Kidney epithelial cell (primary cell): ENCODE results near the gene C6orf89. TPM values are rescaled to one million over a fixed set of nuclear protein-coding genes. Genes with fewer than 3 reads are reported as not detected.

ENCODE experiments used
- DNase-seq: peaks from one replicate; pipeline ENCODE4 v3.0.0-alpha.2; 2010; ENCODE audit warnings: low read depth
- H3K27me3 ChIP-seq: 2 replicates; pipeline ENCODE4 v1.6.0; 2011; ENCODE audit warnings: low read length; ENCODE audit not compliant: control insufficient read depth, insufficient read depth
- H3K36me3 ChIP-seq: 2 replicates; pipeline ENCODE4 v1.5.1; 2011; ENCODE audit warnings: low read length; ENCODE audit not compliant: control insufficient read depth, insufficient read depth
- H3K4me3 ChIP-seq: 2 replicates; pipeline ENCODE4 v1.5.1; 2011; ENCODE audit warnings: low read depth, mild to moderate bottlenecking, control low read depth, low read length
- total RNA-seq: library from RNA; depleted of rRNA; stranded (reverse); fragments of >200 nt; gene quantifications from 2 replicates; pipeline ENCODE4 v1.2.3, GENCODE V29; 2015
- TF ChIP-seq, protein P1 (sequence below): IDR thresholded peaks from 2 replicates; pipeline ENCODE4 v1.5.1; 2011; ENCODE audit warnings: mild to moderate bottlenecking, moderate library complexity, low read length, control low read depth, inconsistent platforms; ENCODE audit not compliant: insufficient read depth, poor library complexity, severe bottlenecking

The C6orf89 gene
- total RNA-seq, 1 donor from 2014 or later: 42.5 TPM

- H3K36me3 ChIP-seq: peaks cover 6% of the 10 kb centered on the region
- TF ChIP-seq, protein P1, sequence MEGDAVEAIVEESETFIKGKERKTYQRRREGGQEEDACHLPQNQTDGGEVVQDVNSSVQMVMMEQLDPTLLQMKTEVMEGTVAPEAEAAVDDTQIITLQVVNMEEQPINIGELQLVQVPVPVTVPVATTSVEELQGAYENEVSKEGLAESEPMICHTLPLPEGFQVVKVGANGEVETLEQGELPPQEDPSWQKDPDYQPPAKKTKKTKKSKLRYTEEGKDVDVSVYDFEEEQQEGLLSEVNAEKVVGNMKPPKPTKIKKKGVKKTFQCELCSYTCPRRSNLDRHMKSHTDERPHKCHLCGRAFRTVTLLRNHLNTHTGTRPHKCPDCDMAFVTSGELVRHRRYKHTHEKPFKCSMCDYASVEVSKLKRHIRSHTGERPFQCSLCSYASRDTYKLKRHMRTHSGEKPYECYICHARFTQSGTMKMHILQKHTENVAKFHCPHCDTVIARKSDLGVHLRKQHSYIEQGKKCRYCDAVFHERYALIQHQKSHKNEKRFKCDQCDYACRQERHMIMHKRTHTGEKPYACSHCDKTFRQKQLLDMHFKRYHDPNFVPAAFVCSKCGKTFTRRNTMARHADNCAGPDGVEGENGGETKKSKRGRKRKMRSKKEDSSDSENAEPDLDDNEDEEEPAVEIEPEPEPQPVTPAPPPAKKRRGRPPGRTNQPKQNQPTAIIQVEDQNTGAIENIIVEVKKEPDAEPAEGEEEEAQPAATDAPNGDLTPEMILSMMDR: no peak
Measured at GRCh38 chr6:36973190-36973589, 87.4 kb downstream of the C6orf89 start.

GRCh38 chr6:36973647-36974046, 87.9 kb downstream of the C6orf89 start:
- Histone ChIP-seq H3K27me3 (no peaks in the 10 kb centered on the region), H3K4me3 (no peak overlapping the region), H3K36me3 (peaks cover 6% of the 10 kb centered on the region)
- TF ChIP-seq, protein P1: no peak
- DNase-seq: no peak

More at GRCh38 chr6:36973190-36973589, 87.4 kb downstream of the C6orf89 start:
- no peak for DNase-seq
- no peak overlapping the region for H3K4me3 ChIP-seq
- no peaks in the 10 kb centered on the region for H3K27me3 ChIP-seq

GRCh38 chr6:36975231-36976006, 89.7 kb downstream of the C6orf89 start:
- TF ChIP-seq, protein P1: no peak
- no peak for DNase-seq
- Histone ChIP-seq H3K27me3 (no peaks in the 10 kb centered on the region), H3K36me3 (peaks cover 4% of the 10 kb centered on the region), H3K4me3 (no peak overlapping the region)

DNA sequence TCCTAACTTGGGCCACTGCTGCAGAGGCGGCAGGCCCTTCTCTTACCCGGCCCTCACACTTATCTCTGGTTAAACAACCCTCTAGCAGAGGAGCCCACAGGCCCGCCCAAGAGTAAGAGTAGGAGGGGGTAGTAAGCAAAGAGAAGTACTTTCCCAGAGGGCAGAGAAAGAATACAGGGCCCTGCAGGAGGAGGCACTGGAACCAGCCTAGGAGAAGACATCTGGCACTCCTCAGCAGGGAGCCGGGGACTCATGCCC, 90.2 kb downstream of the C6orf89 start:
- TF ChIP-seq, protein P1: no peak
- Histone ChIP-seq H3K27me3 (no peaks in the 10 kb centered on the region), H3K36me3 (peaks cover 4% of the 10 kb centered on the region), H3K4me3 (no peak overlapping the region)
- no peak for DNase-seq

GRCh38 chr6:36976509-36976908, 90.8 kb downstream of the C6orf89 start:
- TF ChIP-seq, protein P1: no peak
- DNase-seq: no peak
- H3K4me3 ChIP-seq: no peak overlapping the region
- H3K36me3 ChIP-seq: peaks cover 4% of the 10 kb centered on the region
- no peaks in the 10 kb centered on the region for H3K27me3 ChIP-seq

GRCh38 chr6:36976931-36977330, 91.2 kb downstream of the C6orf89 start:
- Histone ChIP-seq H3K27me3 (no peaks in the 10 kb centered on the region), H3K36me3 (peaks cover 4% of the 10 kb centered on the region), H3K4me3 (no peak overlapping the region)
- no peak for DNase-seq
- TF ChIP-seq, protein P1: no peak
